NCI-H2196 (cell line): Measurements from ENCODE around the gene GHSR.
A peak's percentile ranks its signal among the peaks of the same experiment; 100 is the strongest.

Experiments used
- DNase-seq: peaks from one replicate; lab custom pipeline; 2025; ENCODE audit not compliant: unreplicated experiment; lab: John Stamatoyannopoulos, UW

GHSR gene

GRCh38 chr3:172438186-172438585 is 10.1 kb downstream of the GHSR start:
- no peak for DNase-seq

- DNase-seq: no peak
Measured at GRCh38 chr3:172437713-172438112, 10.5 kb downstream of the GHSR start.

DNA sequence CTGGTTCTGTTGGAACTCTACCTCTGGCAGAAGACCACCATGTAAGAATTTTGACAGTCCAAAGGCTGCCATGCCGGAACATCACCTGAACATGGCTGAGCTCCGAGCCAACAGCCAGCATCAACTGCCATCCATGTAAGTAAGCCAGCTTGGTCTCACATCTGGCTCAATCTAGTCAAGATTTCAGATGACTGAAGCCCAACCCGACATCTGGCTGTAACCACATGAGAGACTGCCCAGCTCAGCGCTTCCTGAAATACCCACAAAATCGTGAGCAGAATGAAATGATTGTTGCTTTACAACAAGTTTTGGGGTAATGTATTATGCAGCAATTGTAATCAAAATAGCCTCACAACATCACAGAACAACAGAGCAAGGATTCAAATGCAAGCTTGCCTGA is 32.9 kb downstream of the GHSR start:
- DNase-seq: no peak

- no peak for DNase-seq
Measured at GRCh38 chr3:172411478-172411947, 36.7 kb downstream of the GHSR start.

DNA sequence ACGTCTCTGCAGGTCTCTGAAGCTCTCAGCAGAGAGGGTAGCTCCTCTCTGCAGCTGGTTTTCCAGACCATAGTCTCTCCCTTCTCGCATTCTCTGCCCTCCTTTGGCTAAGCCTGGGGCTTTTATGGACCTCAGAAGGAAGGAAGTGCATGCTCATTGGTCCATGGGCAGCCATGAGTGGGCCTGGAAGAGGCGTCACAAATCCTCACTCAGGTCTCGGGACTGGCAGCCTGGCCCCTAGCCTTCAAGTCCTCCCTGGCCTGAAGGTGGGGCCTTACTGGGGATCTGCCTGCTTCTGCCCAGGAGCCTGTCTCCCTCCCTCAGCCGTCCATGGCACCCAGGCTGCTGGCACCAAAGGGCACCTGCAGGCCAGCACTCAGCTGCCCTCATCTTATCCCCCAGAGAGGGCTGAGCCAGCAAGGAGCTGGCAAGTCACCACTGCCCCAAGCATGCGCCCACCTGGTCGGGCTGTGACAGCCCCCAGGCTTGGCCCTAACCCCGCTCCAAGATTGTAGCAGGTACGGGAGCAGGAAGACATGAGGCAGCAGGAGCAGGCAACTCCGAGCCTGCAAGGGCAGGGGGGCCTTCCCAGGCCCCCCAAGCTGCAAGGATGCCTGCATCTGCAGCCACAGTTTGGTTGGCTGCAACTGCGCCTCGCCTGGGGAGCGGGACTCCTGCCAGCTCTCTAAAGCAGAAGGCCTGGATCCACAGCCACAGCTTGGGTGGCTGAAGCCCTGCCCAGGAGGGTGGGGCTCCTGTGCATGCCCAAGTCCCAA is 37.4 kb downstream of the GHSR start:
- no peak for DNase-seq

DNA sequence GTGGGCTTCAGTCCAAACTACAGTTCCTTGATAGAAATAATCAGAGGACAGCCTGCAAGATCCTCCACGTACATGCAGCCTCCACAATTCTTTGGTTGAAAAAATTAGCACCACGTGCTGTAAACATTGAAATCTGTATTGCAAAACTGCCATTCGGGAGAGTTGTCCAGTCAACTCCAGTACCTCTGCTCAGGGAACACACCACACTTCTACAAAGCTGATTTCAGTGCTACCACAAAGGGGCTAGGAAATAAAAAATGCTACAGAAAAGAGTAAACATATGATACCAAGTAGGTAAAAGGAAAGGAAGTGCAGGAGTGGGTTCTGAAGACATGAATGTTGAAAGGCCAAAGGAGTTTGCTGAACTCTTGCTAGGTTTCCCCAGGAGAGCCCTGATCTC is 40.4 kb downstream of the GHSR start:
- DNase-seq: no peak

- no peak for DNase-seq
Measured at GRCh38 chr3:172405914-172406313, 42.3 kb downstream of the GHSR start.

DNA sequence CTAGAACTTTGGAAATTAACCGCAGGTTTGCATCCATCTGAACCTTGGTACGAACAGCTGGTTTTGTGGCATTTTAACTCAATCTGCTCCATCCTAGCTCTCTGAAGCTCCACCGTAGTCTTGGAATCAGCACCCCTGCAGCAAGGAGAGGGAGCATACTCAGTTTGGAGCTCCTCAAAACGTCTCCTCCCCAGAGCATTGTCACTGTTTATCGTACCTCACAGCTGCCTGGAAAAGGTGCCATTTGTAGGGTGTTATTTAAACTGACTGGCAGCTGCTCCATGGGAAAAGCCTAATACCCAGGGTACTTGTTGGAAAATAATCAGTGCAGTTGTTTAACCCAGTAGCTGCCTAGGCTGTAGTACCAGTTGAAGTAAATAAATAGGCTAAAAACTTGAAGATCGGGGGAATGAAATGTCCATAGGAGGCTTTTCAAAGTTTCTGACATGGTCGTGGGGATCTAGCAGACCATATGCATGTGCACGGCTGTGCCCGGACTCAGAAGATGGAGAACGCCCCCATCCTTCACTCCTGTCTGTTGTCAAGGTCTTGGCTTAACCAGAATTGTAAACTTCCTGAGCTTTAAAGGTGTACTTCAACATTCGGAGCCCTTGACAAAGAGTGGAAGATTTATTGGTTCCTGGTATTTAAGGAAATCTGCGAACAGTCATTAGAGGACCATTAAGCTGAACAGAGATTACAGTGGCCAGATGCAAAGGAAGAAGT is 43.9 kb downstream of the GHSR start:
- DNase-seq: no peak

- no peak for DNase-seq
Measured at GRCh38 chr3:172402892-172403643, 45.2 kb downstream of the GHSR start.

- no peak for DNase-seq
Measured at GRCh38 chr3:172402090-172402489, 46.2 kb downstream of the GHSR start.

- DNase-seq: no peak
Measured at GRCh38 chr3:172398484-172398883, 49.8 kb downstream of the GHSR start.

DNA sequence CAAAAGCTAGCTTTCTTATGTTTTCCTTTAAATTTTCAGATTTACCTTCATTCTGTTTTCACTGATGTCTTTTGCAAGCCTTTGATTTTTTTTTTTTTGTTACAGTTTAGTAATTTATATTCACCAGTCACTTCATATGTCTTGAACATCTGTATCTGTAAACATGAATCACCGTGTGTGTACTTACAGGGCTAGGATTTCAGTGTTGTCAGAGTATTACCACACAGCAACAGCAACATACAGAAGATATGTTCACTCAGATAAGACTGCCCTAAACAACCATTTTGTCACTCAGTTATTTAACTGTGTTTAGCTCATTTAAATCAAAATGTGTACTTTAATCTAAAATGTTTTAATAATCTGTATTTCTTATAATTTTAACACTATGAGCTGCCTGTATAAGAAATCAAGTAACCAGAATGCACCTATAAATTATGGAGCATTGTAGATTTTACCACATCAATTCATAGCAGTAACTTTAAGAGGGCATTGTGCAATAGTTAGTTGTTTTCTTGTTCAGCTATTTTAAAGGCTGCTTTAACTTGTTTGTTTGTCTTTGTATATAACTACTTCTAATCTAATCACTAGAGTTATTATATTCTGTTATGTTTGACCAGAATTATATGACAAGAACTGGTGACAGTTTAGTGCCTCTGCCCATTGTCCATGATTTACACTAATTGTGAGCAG is 50.4 kb downstream of the GHSR start:
- DNase-seq: peak; percentile 21

- no peak for DNase-seq
Measured at GRCh38 chr3:172396400-172396799, 51.9 kb downstream of the GHSR start.

GRCh38 chr3:172394692-172395091 is 53.6 kb downstream of the GHSR start:
- DNase-seq: no peak
